ENCODE results near the gene SERPINF2.

The SERPINF2 gene

GRCh38 chr17:1746975-1747543 lies 4.4 kb downstream of the SERPINF2 start:
- no peak overlapping the region for H3K4me3 ChIP-seq (ENCODE audit: low read depth, low read length)
- no peak for DNase-seq (ENCODE audit: low read depth)

GRCh38 chr17:1750628-1751027 lies 8.0 kb downstream of the SERPINF2 start:
- no peak for DNase-seq (ENCODE audit: low read depth)
- no peak for TF ChIP-seq CTCF (IDR thresholded peaks at IDR 0.05; ENCODE audit: insufficient read depth, low read depth, low read length, missing control alignments)
- no peak overlapping the region for H3K4me3 ChIP-seq (ENCODE audit: low read depth, low read length)

More at GRCh38 chr17:1746975-1747543, 4.4 kb downstream of the SERPINF2 start:
- no peak for TF ChIP-seq CTCF (IDR thresholded peaks at IDR 0.05; ENCODE audit: insufficient read depth, low read depth, low read length, missing control alignments)

GRCh38 chr17:1752425-1753262 lies 10.0 kb downstream of the SERPINF2 start:
- H3K4me3 ChIP-seq (ENCODE audit: low read depth, low read length), result no peak overlapping the region
- no peak for TF ChIP-seq CTCF (IDR thresholded peaks at IDR 0.05; ENCODE audit: insufficient read depth, low read depth, low read length, missing control alignments)
- DNase-seq (ENCODE audit: low read depth), result no peak

- TF ChIP-seq CTCF (IDR thresholded peaks at IDR 0.05; ENCODE audit: insufficient read depth, low read depth, low read length, missing control alignments), result no peak
- no peak overlapping the region for H3K4me3 ChIP-seq (ENCODE audit: low read depth, low read length)
- no peak for DNase-seq (ENCODE audit: low read depth)
Observed at GRCh38 chr17:1753767-1754429, 11.2 kb downstream of the SERPINF2 start.

GRCh38 chr17:1754430-1755112 lies 11.9 kb downstream of the SERPINF2 start:
- no peak for TF ChIP-seq CTCF (IDR thresholded peaks at IDR 0.05; ENCODE audit: insufficient read depth, low read depth, low read length, missing control alignments)
- H3K4me3 ChIP-seq (ENCODE audit: low read depth, low read length), result no peak overlapping the region
- DNase-seq (ENCODE audit: low read depth), result no peak

- no peak overlapping the region for H3K4me3 ChIP-seq (ENCODE audit: low read depth, low read length)
- no peak for TF ChIP-seq CTCF (IDR thresholded peaks at IDR 0.05; ENCODE audit: insufficient read depth, low read depth, low read length, missing control alignments)
- no peak for DNase-seq (ENCODE audit: low read depth)
Observed at GRCh38 chr17:1755252-1755826, 12.7 kb downstream of the SERPINF2 start.
